GM23248 (cell line): ENCODE results near the gene M6PR. TPM values are rescaled to one million over a fixed set of nuclear protein-coding genes. Genes with fewer than 3 reads are reported as not detected.
"Not testable (repeated sequence)": the region's sequence is repeated elsewhere in the genome, so short reads cannot be mapped to it uniquely, and the experiment has no call there.

Source experiments
- DNase-seq: peaks from one replicate; pipeline ENCODE4 v3.0.0-alpha.2; 2015
- H2AFZ ChIP-seq: fragments of 200-600 bp; sonication (generic); 2 replicates; pipeline ENCODE4 v1.6.1; 2016; ENCODE audit warnings: antibody characterized with exemption
- H3F3A ChIP-seq: fragments of 200-600 bp; sonication (generic); 2 replicates; pipeline ENCODE4 v1.6.1; 2016; ENCODE audit warnings: mild to moderate bottlenecking, antibody characterized with exemption, mixed run types; ENCODE audit not compliant: insufficient read depth
- H3K27ac ChIP-seq: fragments of 200-600 bp; sonication (generic); 2 replicates; pipeline ENCODE4 v1.5.1; 2016; ENCODE audit warnings: mild to moderate bottlenecking
- H3K27me3 ChIP-seq: fragments of 200-600 bp; sonication (generic); replicated peaks from 2 replicates; pipeline ENCODE4 v1.6.1; 2016; ENCODE audit warnings: mild to moderate bottlenecking; ENCODE audit not compliant: insufficient read depth
- H3K36me3 ChIP-seq: fragments of 200-600 bp; sonication (generic); 2 replicates; pipeline ENCODE4 v1.6.1; 2016; ENCODE audit warnings: low read depth, mild to moderate bottlenecking
- H3K4me1 ChIP-seq: fragments of 200-600 bp; sonication (generic); 2 replicates; pipeline ENCODE4 v1.6.1; 2016; ENCODE audit warnings: mild to moderate bottlenecking; ENCODE audit not compliant: insufficient read depth
- H3K4me2 ChIP-seq: fragments of 200-600 bp; sonication (generic); one replicate; pipeline ENCODE4 v1.6.1; 2016; ENCODE audit warnings: mild to moderate bottlenecking; ENCODE audit not compliant: unreplicated experiment
- H3K4me3 ChIP-seq: fragments of 200-600 bp; sonication (generic); 2 replicates; pipeline ENCODE4 v1.5.1; 2016; ENCODE audit warnings: mild to moderate bottlenecking
- H3K79me2 ChIP-seq: fragments of 200-600 bp; sonication (generic); 2 replicates; pipeline ENCODE4 v1.6.1; 2016; ENCODE audit warnings: mild to moderate bottlenecking; ENCODE audit not compliant: insufficient read depth
- H3K9ac ChIP-seq: fragments of 200-600 bp; sonication (generic); 2 replicates; pipeline ENCODE4 v1.6.1; 2016; ENCODE audit warnings: mild to moderate bottlenecking
- H3K9me2 ChIP-seq: fragments of 200-600 bp; sonication (generic); 2 replicates; pipeline ENCODE4 v1.6.1; 2016; ENCODE audit warnings: mixed run types, mild to moderate bottlenecking, moderate library complexity; ENCODE audit not compliant: insufficient read depth
- H3K9me3 ChIP-seq: fragments of 200-600 bp; sonication (generic); one replicate; pipeline ENCODE4 v1.6.1; 2017; ENCODE audit warnings: low read depth
- H4K20me1 ChIP-seq: fragments of 200-600 bp; sonication (generic); 2 replicates; pipeline ENCODE4 v1.6.0; 2016; ENCODE audit not compliant: insufficient read depth
- EZH2 ChIP-seq: fragments of 200-600 bp; sonication (generic); IDR thresholded peaks from 2 replicates; pipeline ENCODE4 v1.6.1; 2018; ENCODE audit warnings: antibody characterized with exemption, mild to moderate bottlenecking; ENCODE audit not compliant: insufficient read depth, poor library complexity, severe bottlenecking
- EZH2phosphoT487 ChIP-seq: fragments of 200-600 bp; sonication (generic); IDR thresholded peaks from 2 replicates; pipeline ENCODE4 v1.6.1; 2018; ENCODE audit warnings: antibody characterized with exemption, moderate library complexity, mild to moderate bottlenecking, low read depth; ENCODE audit not compliant: insufficient read depth
- WGBS, 2 experiments: methylation state at CpG; one replicate each; pipeline ENCODE4 v1.1.6; 2015 to 2017; ENCODE audit warnings: low lambda C conversion rate in 2 of 2, low coverage in 1 of 2; ENCODE audit errors: missing lambda C conversion rate in 2 of 2; 5-methylcytosine and 5-hydroxymethylcytosine counted together
- in situ Hi-C: fragments of 300-500 bp; cut with MboI; formaldehyde crosslinking; loops from 2 replicates; pipeline ENCODE4 v1.15.0; 2020
- polyA plus RNA-seq: library from polyadenylated mRNA; unstranded; fragments of >200 nt; fragmentation: Nextera tagmentation; extraction: Ambion mirVana; gene quantifications from 2 replicates; pipeline ENCODE4 v1.2.1, GENCODE V29; 2016
- total RNA-seq: library from RNA; depleted of rRNA; stranded (reverse); fragments of >200 nt; shearing (Covaris generic); gene quantifications from 2 replicates; pipeline ENCODE4 v1.2.3, GENCODE V29; 2014

The M6PR gene
- total and polyA plus RNA-seq, 2 experiments from 2014 or later: 84.8 to 90.0 TPM

DNA sequence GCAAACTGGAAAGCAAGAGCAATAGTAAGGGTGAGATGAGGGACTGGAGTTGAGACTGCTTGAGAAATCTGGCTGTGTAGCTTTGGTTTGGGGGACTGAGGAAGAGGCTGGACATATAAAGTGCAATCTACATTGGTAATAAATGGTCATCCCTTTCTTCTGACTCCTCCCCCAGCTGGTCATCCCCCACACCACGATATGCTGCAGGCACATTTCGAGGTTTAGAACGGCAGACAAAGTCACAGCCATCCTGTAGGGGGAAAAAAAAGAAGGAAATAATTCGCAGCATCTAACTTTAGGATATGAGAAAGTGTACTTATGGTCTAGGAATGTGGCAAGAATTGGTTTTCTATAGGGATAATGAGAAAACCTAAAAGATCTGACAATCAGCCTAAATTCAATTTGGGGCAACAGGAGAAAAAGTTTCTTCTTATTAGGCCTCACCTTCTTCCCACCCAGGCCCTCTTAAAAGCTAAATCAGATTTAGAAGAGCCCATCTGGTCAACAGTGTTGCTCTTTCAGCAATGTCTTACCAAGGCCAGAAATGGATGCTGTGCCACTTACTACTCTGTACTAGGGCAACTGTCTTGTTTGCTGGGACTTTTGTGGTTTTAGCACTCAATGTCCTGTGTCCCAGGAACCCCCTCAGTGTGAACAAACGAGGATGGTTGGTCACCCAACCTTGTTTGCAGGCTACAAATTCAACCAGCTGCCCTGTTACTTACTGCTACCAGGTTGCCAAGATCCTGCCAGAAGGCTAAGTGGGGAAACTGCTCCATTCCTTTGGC is 7.6 kb downstream of the M6PR start:
- no peak for DNase-seq
- Histone ChIP-seq H4K20me1 (no peaks in the 10 kb centered on the region), H3K27ac (no peak overlapping the region), H3K36me3 (peaks cover 44% of the 10 kb centered on the region), H3K4me3 (no peak overlapping the region), H3F3A (no peaks in the 10 kb centered on the region), H2AFZ (no peak overlapping the region), H3K27me3 (no peaks in the 10 kb centered on the region), H3K4me1 (no peaks in the 10 kb centered on the region), H3K79me2 (peaks cover 29% of the 10 kb centered on the region), H3K9me3 (no peaks in the 10 kb centered on the region), H3K9me2 (no peaks in the 10 kb centered on the region), H3K9ac (no peak overlapping the region), H3K4me2 (no peak overlapping the region)
- no peak for TF ChIP-seq EZH2
- TF ChIP-seq EZH2phosphoT487: no peak
- in situ Hi-C loops: no loop called here
- 80 to 81% methylated on average over 5 of the region's 5 CpGs for WGBS, 2 experiments

DNA sequence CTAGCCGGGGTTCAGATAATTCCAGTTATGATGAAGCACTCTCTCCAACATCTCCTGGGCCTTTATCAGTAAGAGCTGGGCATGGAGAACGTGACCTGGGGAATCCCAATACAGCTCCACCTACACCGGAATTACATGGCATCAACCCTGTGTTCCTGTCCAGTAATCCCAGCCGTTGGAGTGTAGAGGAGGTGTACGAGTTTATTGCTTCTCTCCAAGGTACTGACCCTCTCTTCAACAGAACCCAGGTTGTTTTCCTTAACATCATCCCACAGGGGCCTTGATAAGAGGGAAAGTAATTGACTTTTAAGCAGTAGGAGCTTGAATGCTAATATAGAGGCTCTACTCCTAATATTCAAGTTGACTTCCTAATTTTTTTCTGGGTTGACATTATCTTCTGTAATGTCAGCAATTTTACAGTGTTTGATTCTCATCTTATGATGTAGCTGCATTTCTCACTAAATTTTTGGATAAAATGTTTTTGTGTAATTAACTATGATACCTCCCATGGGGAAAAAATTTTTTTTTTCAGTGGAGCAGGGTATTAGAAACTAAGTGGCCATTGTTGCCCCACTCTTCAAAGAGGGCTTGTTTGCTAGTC is 11.5 kb downstream of the M6PR start:
- in situ Hi-C loops, H3K4me3 ChIP-seq, H3K4me1 ChIP-seq, H4K20me1 ChIP-seq, H3K27me3 ChIP-seq, H3K9me3 ChIP-seq, H3K27ac ChIP-seq, H3K9me2 ChIP-seq, H3K4me2 ChIP-seq, H3K9ac ChIP-seq, DNase-seq, H3F3A ChIP-seq, H2AFZ ChIP-seq, H3K79me2 ChIP-seq: not testable (repeated sequence)
- peaks cover 16% of the 10 kb centered on the region for H3K36me3 ChIP-seq
- WGBS, 2 experiments: 63 to 79% methylated on average over 3 to 5 of the region's 5 CpGs

DNA sequence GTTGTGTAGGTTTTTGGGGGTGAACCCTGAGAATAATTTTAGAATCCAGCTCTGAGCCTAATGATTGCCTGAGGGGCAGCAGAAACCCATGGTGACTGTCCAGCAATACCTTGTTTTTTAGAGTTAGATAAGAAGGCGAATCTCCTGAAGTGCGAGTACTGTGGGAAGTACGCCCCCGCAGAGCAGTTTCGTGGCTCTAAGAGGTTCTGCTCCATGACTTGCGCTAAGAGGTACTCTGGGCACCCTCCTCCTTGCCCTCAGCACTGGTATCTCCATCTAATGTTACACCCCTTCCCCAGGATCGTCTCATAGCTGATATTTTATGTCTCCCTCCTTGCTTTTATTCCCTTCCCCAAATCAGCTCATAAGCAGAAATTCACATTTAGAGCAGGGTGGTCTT is 12.7 kb downstream of the M6PR start:
- peaks cover 5% of the 10 kb centered on the region; the same call in 1 of the 2 replicates for H3K36me3 ChIP-seq
- in situ Hi-C loops: no loop called here
- no peak for DNase-seq

DNA sequence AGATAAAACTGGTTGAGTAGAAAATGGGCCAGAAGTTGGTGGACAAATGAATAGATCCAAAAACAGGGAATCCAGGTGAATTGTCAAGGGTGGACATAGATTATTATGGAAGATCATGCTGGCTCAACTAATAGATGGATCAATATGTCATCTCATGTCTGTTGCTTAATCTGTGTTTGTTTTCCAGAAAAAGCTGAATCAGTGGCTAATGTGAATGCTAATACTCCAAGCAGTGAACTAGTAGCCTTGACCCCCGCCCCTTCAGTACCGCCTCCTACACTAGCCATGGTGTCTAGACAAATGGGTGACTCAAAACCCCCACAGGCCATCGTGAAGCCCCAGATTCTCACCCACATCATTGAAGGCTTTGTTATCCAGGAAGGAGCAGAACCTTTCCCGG is 15.4 kb downstream of the M6PR start:
- H3K9ac ChIP-seq, H3F3A ChIP-seq, H3K4me1 ChIP-seq, in situ Hi-C loops, H3K36me3 ChIP-seq, H3K9me2 ChIP-seq, H3K9me3 ChIP-seq, H3K79me2 ChIP-seq, H3K27me3 ChIP-seq, H3K4me2 ChIP-seq, H2AFZ ChIP-seq, DNase-seq, H4K20me1 ChIP-seq, H3K4me3 ChIP-seq, H3K27ac ChIP-seq: not testable (repeated sequence)
- 81 to 86% methylated on average over 4 of the region's 4 CpGs for WGBS, 2 experiments

More for the DNA sequence above, 12.7 kb downstream of the M6PR start:
- no peak overlapping the region for H3K4me3 ChIP-seq
- no peak overlapping the region for H2AFZ ChIP-seq
- no peak overlapping the region for H3K9ac ChIP-seq
- no peaks in the 10 kb centered on the region for H3K27me3 ChIP-seq
- no peaks in the 10 kb centered on the region for H3K4me1 ChIP-seq
- no peaks in the 10 kb centered on the region for H3F3A ChIP-seq
- H3K9me3 ChIP-seq: no peaks in the 10 kb centered on the region
- H3K27ac ChIP-seq: no peak overlapping the region
- H3K9me2 ChIP-seq: no peaks in the 10 kb centered on the region
- no peaks in the 10 kb centered on the region for H4K20me1 ChIP-seq
- 90% methylated on average over 7 of the region's 7 CpGs for WGBS, 2 experiments
- no peaks in the 10 kb centered on the region for H3K79me2 ChIP-seq
- no peak overlapping the region for H3K4me2 ChIP-seq
- TF ChIP-seq EZH2phosphoT487 (no peak), EZH2 (no peak)

DNA sequence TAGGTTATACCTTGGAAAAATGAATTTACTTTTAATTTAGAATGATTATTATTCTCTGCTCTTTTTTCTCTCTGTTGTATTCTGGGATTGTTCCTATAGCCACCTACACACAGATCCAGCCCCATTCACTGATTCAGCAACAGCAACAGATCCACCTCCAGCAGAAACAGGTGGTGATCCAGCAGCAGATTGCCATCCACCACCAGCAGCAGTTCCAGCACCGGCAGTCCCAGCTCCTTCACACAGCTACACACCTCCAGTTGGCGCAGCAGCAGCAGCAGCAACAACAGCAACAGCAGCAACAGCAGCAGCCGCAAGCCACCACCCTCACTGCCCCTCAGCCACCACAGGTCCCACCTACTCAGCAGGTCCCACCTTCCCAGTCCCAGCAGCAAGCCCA is 17.0 kb downstream of the M6PR start:
- H4K20me1 ChIP-seq, H2AFZ ChIP-seq, H3K9me3 ChIP-seq, H3K9ac ChIP-seq, H3F3A ChIP-seq, H3K36me3 ChIP-seq, in situ Hi-C loops, H3K4me2 ChIP-seq, H3K79me2 ChIP-seq, H3K4me3 ChIP-seq, H3K27ac ChIP-seq, H3K4me1 ChIP-seq, DNase-seq, H3K9me2 ChIP-seq, H3K27me3 ChIP-seq: not testable (repeated sequence)
- 63 to 86% methylated on average over 2 of the region's 3 CpGs for WGBS, 2 experiments

DNA sequence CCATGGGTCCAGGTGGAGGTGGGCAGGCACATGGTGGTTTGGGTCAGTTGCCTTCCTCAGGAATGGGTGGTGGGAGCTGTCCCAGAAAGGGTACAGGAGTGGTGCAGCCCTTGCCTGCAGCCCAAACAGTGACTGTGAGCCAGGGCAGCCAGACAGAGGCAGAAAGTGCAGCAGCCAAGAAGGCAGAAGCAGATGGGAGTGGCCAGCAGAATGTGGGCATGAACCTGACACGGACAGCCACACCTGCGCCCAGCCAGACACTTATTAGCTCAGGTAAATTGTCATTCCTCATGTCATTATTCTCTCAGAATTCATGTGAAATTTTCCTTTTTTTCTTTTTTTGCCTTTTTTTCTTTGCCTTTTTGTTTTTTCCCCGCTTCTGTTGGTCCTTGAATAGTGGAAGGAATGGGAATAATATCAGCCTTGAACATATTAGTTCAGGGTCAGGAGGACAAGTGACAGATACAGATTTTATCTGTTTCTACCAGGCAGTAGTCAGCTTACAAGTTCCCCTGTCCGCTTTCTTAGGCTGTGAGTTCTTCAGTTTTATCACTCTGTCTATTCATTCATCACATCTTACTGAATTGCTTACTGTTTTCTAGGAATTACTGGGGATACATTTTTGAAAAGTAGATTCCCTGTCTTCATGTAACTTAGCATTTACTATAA is 18.7 kb downstream of the M6PR start:
- H3K4me3 ChIP-seq, H3K36me3 ChIP-seq, H3K27ac ChIP-seq, DNase-seq, in situ Hi-C loops, H2AFZ ChIP-seq, H4K20me1 ChIP-seq, H3K27me3 ChIP-seq, H3K4me1 ChIP-seq, H3K9ac ChIP-seq, H3F3A ChIP-seq, H3K79me2 ChIP-seq, H3K4me2 ChIP-seq, H3K9me3 ChIP-seq, H3K9me2 ChIP-seq: not testable (repeated sequence)
- WGBS, 2 experiments: 96 to 100% methylated on average over 4 of the region's 4 CpGs
